HEK293 (cell line): ENCODE measurements around the gene ABR.

ENCODE experiments used
- CTCF ChIA-PET: fragments of 350-600 bp; formaldehyde crosslinking; extraction: SDS; loops from one replicate; lab custom pipeline; 2021; ENCODE audit warnings: antibody characterized with exemption; lab: Yijun Ruan, JAX
- POLR2A ChIA-PET: fragments of 300-600 bp; formaldehyde crosslinking; extraction: SDS; loops from one replicate; lab custom pipeline; 2020; ENCODE audit warnings: antibody characterized with exemption, inconsistent platforms; lab: Yijun Ruan, JAX
- H3K27ac ChIP-seq: fragments of 200-500 bp; sonication (Bioruptor generic); 2 replicates; pipeline ENCODE4 v1.5.1; 2014; ENCODE audit warnings: low read depth, low read length, control low read depth, inconsistent platforms; ENCODE audit errors: extremely low read depth
- H3K36me3 ChIP-seq, 2 experiments: fragments of 200-500 bp in 1 of 2; sonication (Bioruptor generic) in 1 of 2; 1 replicate in 1 of 2; 2 replicates in 1 of 2; pipeline ENCODE4 v1.5.1; 2014 to 2017; ENCODE audit warnings: inconsistent platforms in 2 of 2, low read length in 2 of 2; ENCODE audit not compliant: control insufficient read depth in 2 of 2, insufficient read depth in 1 of 2
- H3K4me1 ChIP-seq: fragments of 200-500 bp; sonication (Bioruptor generic); 2 replicates; pipeline ENCODE4 v1.5.1; 2014; ENCODE audit warnings: mild to moderate bottlenecking, low read length, inconsistent platforms; ENCODE audit not compliant: control insufficient read depth, insufficient read depth
- H3K4me3 ChIP-seq: 2 replicates; pipeline ENCODE4 v1.5.1; 2011; ENCODE audit warnings: low read depth, mild to moderate bottlenecking, control low read depth, low read length, moderate library complexity
- H3K9me3 ChIP-seq: fragments of 200-500 bp; sonication (Bioruptor generic); 2 replicates; pipeline ENCODE4 v1.5.1; 2014; ENCODE audit warnings: low read depth, low read length, inconsistent platforms; ENCODE audit not compliant: control insufficient read depth, insufficient read depth
- SP2 ChIP-seq: fragments of 450-650 bp; formaldehyde crosslinking; IDR thresholded peaks from 2 replicates; pipeline ENCODE4 v1.5.1; 2016; ENCODE audit warnings: missing biosample characterization, missing genetic modification characterization
- ZBTB20 ChIP-seq: fragments of 450-650 bp; formaldehyde crosslinking; IDR thresholded peaks from 2 replicates; pipeline ENCODE4 v1.5.1; 2016; ENCODE audit warnings: missing biosample characterization, missing genetic modification characterization
- ZEB2 ChIP-seq: fragments of 450-650 bp; formaldehyde crosslinking; IDR thresholded peaks from 2 replicates; pipeline ENCODE4 v1.5.1; 2016; ENCODE audit warnings: missing biosample characterization, missing genetic modification characterization
- ZFP41 ChIP-seq: fragments of 450-650 bp; formaldehyde crosslinking; IDR thresholded peaks from 2 replicates; pipeline ENCODE4 v1.5.1; 2016; ENCODE audit warnings: missing biosample characterization, missing genetic modification characterization, borderline replicate concordance
- ZNF132 ChIP-seq: fragments of 450-650 bp; formaldehyde crosslinking; IDR thresholded peaks from 2 replicates; pipeline ENCODE4 v1.5.1; 2017; ENCODE audit warnings: missing biosample characterization, missing genetic modification characterization, borderline replicate concordance
- ZNF146 ChIP-seq: fragments of 450-650 bp; formaldehyde crosslinking; IDR thresholded peaks from 2 replicates; pipeline ENCODE4 v1.5.1; 2016; ENCODE audit warnings: missing biosample characterization, missing genetic modification characterization
- ZNF24 ChIP-seq: fragments of 450-650 bp; formaldehyde crosslinking; IDR thresholded peaks from 2 replicates; pipeline ENCODE4 v1.5.1; 2016; ENCODE audit warnings: missing biosample characterization, missing genetic modification characterization
- ZNF311 ChIP-seq: fragments of 450-650 bp; formaldehyde crosslinking; IDR thresholded peaks from 2 replicates; pipeline ENCODE4 v1.5.1; 2017; ENCODE audit warnings: missing biosample characterization, missing genetic modification characterization, borderline replicate concordance
- ZNF324 ChIP-seq: fragments of 450-650 bp; formaldehyde crosslinking; IDR thresholded peaks from 2 replicates; pipeline ENCODE4 v1.5.1; 2016; ENCODE audit warnings: missing biosample characterization, missing genetic modification characterization
- ZNF341 ChIP-seq: fragments of 450-650 bp; formaldehyde crosslinking; IDR thresholded peaks from 2 replicates; pipeline ENCODE4; 2016; ENCODE audit warnings: low read depth, missing biosample characterization, missing genetic modification characterization
- ZNF37A ChIP-seq: fragments of 450-650 bp; IDR thresholded peaks from 2 replicates; pipeline ENCODE4 v1.5.1; 2018; ENCODE audit warnings: missing biosample characterization, missing genetic modification characterization
- ZNF394 ChIP-seq: fragments of 450-650 bp; formaldehyde crosslinking; IDR thresholded peaks from 2 replicates; pipeline ENCODE4 v1.5.1; 2016; ENCODE audit warnings: missing biosample characterization, missing genetic modification characterization, mild to moderate bottlenecking, moderate library complexity, borderline replicate concordance
- ZNF521 ChIP-seq: fragments of 450-650 bp; formaldehyde crosslinking; IDR thresholded peaks from 2 replicates; pipeline ENCODE4 v1.5.1; 2017; ENCODE audit warnings: missing biosample characterization, mild to moderate bottlenecking, missing genetic modification characterization
- ZNF558 ChIP-seq: fragments of 450-650 bp; formaldehyde crosslinking; IDR thresholded peaks from 2 replicates; pipeline ENCODE4 v1.5.1; 2016; ENCODE audit warnings: missing biosample characterization, missing genetic modification characterization
- ZNF777 ChIP-seq: fragments of 450-650 bp; formaldehyde crosslinking; IDR thresholded peaks from 2 replicates; pipeline ENCODE4 v1.5.1; 2017; ENCODE audit warnings: missing biosample characterization, missing genetic modification characterization, borderline replicate concordance
- TF ChIP-seq, protein P1 (sequence below): fragments of 450-650 bp; formaldehyde crosslinking; IDR thresholded peaks from 2 replicates; pipeline ENCODE4 v1.5.1; 2016; ENCODE audit warnings: missing biosample characterization, missing genetic modification characterization
- TF ChIP-seq, protein P2 (sequence below): fragments of 450-650 bp; formaldehyde crosslinking; IDR thresholded peaks from 2 replicates; pipeline ENCODE4 v1.5.1; 2016; ENCODE audit warnings: missing biosample characterization, missing genetic modification characterization
- TF ChIP-seq, protein P3 (sequence below): fragments of 450-650 bp; formaldehyde crosslinking; IDR thresholded peaks from 2 replicates; pipeline ENCODE4 v1.5.1; 2016; ENCODE audit warnings: missing biosample characterization, missing genetic modification characterization, low read depth
- TF ChIP-seq, protein P4 (sequence below): fragments of 450-650 bp; formaldehyde crosslinking; IDR thresholded peaks from 2 replicates; pipeline ENCODE4 v1.5.1; 2016; ENCODE audit warnings: missing biosample characterization, missing genetic modification characterization, borderline replicate concordance

Gene ABR

DNA sequence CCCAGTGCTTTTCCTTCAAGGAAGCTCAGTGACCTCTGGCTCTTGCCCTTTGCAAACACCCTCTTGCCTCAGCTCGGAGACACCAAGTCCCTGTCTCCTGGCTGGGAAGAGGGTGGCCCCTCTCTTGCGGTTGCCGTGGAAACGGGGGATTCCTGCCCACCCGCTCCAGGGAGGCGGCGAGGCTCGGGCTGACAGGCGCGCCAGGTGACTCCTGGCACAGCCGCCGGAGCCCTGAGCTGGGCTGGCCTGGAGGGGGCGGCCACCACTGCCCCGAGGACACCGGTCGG is 71.4 kb downstream of the ABR start:
- ChIA-PET POLR2A (interaction anchor here (1.0 to 1.3 kb wide), 2 partner anchors 11 to 107 kb away, joined by 3 to 4 read pairs; no protein-coding TSS in a partner anchor), CTCF (interaction anchor here (0.7 to 1.3 kb wide), 7 partner anchors 13 to 52 kb away, joined by 3 to 7 read pairs (median 4); no protein-coding TSS in a partner anchor)
- peak overlapping the region; percentile 94 for H3K27ac ChIP-seq
- peak overlapping the region; percentile 70 for H3K4me3 ChIP-seq
- peaks cover 0 to 13% of the 10 kb centered on the region in 2 experiments; a peak in 1 of 3 replicates for H3K36me3 ChIP-seq
- TF ChIP-seq ZFP41 (tag by site-specific recombination) (no peak), ZBTB20 (tag by site-specific recombination) (peak; percentile 50; the same call in 1 of the 2 replicates), ZNF132 (tag by site-specific recombination) (no peak), ZNF394 (no peak), SP2 (tag by site-specific recombination) (0 out of 2 replicates have a peak, but pooled peaks have one; percentile 0), ZEB2 (tag by site-specific recombination) (0 out of 2 replicates have a peak, but pooled peaks have one; percentile 10), ZNF777 (tag by site-specific recombination) (no peak), ZNF521 (no peak), ZNF341 (tag by site-specific recombination) (peak; percentile 93)
- TF ChIP-seq, protein P1, sequence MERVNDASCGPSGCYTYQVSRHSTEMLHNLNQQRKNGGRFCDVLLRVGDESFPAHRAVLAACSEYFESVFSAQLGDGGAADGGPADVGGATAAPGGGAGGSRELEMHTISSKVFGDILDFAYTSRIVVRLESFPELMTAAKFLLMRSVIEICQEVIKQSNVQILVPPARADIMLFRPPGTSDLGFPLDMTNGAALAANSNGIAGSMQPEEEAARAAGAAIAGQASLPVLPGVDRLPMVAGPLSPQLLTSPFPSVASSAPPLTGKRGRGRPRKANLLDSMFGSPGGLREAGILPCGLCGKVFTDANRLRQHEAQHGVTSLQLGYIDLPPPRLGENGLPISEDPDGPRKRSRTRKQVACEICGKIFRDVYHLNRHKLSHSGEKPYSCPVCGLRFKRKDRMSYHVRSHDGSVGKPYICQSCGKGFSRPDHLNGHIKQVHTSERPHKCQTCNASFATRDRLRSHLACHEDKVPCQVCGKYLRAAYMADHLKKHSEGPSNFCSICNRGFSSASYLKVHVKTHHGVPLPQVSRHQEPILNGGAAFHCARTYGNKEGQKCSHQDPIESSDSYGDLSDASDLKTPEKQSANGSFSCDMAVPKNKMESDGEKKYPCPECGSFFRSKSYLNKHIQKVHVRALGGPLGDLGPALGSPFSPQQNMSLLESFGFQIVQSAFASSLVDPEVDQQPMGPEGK (tag by site-specific recombination): no peak
- TF ChIP-seq, protein P2, sequence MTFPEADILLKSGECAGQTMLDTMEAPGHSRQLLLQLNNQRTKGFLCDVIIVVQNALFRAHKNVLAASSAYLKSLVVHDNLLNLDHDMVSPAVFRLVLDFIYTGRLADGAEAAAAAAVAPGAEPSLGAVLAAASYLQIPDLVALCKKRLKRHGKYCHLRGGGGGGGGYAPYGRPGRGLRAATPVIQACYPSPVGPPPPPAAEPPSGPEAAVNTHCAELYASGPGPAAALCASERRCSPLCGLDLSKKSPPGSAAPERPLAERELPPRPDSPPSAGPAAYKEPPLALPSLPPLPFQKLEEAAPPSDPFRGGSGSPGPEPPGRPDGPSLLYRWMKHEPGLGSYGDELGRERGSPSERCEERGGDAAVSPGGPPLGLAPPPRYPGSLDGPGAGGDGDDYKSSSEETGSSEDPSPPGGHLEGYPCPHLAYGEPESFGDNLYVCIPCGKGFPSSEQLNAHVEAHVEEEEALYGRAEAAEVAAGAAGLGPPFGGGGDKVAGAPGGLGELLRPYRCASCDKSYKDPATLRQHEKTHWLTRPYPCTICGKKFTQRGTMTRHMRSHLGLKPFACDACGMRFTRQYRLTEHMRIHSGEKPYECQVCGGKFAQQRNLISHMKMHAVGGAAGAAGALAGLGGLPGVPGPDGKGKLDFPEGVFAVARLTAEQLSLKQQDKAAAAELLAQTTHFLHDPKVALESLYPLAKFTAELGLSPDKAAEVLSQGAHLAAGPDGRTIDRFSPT (tag by site-specific recombination): 0 out of 2 replicates have a peak, but pooled peaks have one; percentile 12
- TF ChIP-seq, all 188 proteins: peak for 5
- Histone ChIP-seq H3K9me3 (no peaks in the 10 kb centered on the region), H3K4me1 (peaks cover 34% of the 10 kb centered on the region)

DNA sequence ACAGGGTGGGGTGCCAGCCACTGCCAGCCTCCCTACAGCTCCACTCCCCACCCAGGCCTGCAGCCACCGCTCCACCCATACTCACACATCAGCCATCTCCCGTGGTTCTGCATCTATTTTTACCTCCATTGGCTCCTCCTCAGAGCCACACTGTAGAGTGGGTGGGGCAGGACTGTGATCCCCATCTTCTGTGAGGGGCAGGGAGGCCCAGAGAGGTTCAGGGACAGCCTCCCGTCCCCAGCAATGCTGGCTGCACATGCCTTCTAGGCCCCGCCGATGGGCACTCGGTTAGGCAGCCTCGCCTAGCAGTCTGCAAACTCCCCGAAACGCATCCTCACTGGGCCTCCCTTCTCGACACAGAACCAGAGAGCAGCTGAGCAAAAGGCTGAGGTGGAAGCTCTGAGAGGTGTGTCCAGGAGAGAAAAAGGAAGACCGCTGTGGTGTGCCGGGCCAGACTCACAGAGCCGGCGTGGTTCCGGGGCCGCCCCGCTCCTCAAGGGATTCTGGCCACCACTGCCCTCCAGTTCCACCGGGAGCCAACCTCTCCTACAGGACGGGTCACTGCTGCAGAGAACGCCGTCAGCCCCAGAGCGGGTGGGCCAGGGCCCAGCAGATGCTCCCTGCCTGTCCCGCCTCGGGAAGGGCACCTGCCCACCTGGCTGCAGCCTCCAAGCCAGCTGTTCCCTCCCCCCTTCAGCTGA is 71.9 kb downstream of the ABR start:
- no peaks in the 10 kb centered on the region for H3K9me3 ChIP-seq
- peak overlapping the region; percentile 70 for H3K4me3 ChIP-seq
- H3K36me3 ChIP-seq: peaks cover 0 to 13% of the 10 kb centered on the region in 2 experiments; a peak in 1 of 3 replicates
- peak overlapping the region; percentile 94; the same call in 1 of the 2 replicates for H3K27ac ChIP-seq
- POLR2A ChIA-PET: interaction anchor here (1.0 to 1.3 kb wide), 2 partner anchors 11 to 106 kb away, joined by 3 to 4 read pairs; no protein-coding TSS in a partner anchor
- peaks cover 34% of the 10 kb centered on the region for H3K4me1 ChIP-seq
- CTCF ChIA-PET: interaction anchor here (0.7 to 1.3 kb wide), 5 partner anchors 12 to 51 kb away, joined by 3 to 7 read pairs (median 5); no protein-coding TSS in a partner anchor
- no peak for TF ChIP-seq ZNF37A (tag by site-specific recombination)
- TF ChIP-seq ZNF558 (tag by site-specific recombination): no peak
- no peak for TF ChIP-seq ZNF146 (tag by site-specific recombination)
- TF ChIP-seq, protein P3, sequence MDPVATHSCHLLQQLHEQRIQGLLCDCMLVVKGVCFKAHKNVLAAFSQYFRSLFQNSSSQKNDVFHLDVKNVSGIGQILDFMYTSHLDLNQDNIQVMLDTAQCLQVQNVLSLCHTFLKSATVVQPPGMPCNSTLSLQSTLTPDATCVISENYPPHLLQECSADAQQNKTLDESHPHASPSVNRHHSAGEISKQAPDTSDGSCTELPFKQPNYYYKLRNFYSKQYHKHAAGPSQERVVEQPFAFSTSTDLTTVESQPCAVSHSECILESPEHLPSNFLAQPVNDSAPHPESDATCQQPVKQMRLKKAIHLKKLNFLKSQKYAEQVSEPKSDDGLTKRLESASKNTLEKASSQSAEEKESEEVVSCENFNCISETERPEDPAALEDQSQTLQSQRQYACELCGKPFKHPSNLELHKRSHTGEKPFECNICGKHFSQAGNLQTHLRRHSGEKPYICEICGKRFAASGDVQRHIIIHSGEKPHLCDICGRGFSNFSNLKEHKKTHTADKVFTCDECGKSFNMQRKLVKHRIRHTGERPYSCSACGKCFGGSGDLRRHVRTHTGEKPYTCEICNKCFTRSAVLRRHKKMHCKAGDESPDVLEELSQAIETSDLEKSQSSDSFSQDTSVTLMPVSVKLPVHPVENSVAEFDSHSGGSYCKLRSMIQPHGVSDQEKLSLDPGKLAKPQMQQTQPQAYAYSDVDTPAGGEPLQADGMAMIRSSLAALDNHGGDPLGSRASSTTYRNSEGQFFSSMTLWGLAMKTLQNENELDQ (tag by site-specific recombination): no peak
- no peak for TF ChIP-seq ZNF24 (tag by site-specific recombination)
- TF ChIP-seq, protein P4, sequence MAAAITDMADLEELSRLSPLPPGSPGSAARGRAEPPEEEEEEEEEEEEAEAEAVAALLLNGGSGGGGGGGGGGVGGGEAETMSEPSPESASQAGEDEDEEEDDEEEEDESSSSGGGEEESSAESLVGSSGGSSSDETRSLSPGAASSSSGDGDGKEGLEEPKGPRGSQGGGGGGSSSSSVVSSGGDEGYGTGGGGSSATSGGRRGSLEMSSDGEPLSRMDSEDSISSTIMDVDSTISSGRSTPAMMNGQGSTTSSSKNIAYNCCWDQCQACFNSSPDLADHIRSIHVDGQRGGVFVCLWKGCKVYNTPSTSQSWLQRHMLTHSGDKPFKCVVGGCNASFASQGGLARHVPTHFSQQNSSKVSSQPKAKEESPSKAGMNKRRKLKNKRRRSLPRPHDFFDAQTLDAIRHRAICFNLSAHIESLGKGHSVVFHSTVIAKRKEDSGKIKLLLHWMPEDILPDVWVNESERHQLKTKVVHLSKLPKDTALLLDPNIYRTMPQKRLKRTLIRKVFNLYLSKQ (tag by site-specific recombination): no peak
- no peak for TF ChIP-seq ZNF324 (tag by site-specific recombination)
- no peak for TF ChIP-seq ZNF311
